ENCODE results near the gene NOP16.

The NOP16 gene

DNA sequence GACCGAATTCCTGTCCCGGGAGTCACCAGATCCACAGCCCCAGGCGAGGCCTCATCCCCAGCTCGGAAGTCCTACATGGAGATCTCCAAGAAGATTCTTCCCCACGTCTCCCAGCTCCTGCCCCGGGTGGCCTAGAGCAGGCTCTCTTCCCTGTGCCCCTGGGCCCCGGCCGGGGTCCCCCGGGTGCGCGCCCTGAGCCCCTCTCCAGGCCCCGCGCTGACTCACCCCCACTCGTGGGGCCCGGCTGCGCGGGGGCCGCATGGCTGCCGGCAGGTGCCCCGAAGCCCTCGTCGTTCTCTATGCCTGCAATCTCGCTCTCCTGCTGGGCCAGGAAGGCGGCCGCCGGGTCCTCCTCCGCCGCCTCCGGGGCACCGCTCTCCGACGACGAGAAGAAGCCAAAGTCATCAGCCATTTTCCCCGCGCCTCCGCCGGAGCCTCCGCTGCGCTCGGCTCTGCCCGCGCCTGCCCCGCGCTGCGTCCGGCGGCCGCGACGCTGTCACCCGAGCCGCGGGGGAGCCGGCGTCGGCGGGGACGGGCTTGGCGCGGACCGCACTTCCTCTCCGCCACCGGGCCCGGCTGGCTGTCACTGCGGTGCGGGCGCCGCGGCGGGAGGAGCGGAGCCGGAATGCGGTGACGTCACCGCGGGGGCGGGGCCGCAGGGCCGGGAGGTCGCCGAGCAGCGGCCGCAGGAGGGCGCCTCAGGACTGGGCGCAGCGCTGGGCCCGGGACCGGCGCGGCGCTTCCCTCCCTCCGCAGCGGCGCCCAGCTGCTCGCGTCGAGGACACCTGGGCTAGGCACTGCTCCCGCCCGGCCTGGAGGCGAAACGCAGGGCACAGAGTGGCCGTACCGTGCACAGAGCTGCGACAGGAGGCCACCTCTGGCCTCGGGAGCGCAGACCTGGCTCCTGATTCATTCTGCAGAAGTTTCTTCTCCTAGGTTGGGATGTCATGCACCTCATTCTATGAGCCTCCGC lies 27.8 kb upstream of the NOP16 start, which contains the start of gene CLTB:
TSS of gene CLTB (minus strand) at position 588 of the 973 bp plus-strand sequence. CDS start at position 412, 176 bp downstream.
- TF ChIP-seq, protein P1, sequence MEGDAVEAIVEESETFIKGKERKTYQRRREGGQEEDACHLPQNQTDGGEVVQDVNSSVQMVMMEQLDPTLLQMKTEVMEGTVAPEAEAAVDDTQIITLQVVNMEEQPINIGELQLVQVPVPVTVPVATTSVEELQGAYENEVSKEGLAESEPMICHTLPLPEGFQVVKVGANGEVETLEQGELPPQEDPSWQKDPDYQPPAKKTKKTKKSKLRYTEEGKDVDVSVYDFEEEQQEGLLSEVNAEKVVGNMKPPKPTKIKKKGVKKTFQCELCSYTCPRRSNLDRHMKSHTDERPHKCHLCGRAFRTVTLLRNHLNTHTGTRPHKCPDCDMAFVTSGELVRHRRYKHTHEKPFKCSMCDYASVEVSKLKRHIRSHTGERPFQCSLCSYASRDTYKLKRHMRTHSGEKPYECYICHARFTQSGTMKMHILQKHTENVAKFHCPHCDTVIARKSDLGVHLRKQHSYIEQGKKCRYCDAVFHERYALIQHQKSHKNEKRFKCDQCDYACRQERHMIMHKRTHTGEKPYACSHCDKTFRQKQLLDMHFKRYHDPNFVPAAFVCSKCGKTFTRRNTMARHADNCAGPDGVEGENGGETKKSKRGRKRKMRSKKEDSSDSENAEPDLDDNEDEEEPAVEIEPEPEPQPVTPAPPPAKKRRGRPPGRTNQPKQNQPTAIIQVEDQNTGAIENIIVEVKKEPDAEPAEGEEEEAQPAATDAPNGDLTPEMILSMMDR (IDR thresholded peaks at IDR 0.05; ENCODE audit: low read depth, low read length): peak; percentile 47
- in situ Hi-C loops (cut with HindIII; ENCODE audit: low sequenced_read_pairs): no loop called here
- DNase-seq (ENCODE audit: low read depth, low spot score): peak; percentile 78
- peak within 1 kb of the TSS; percentile 67 for H3K4me3 ChIP-seq (ENCODE audit: low read depth, low read length)

DNA sequence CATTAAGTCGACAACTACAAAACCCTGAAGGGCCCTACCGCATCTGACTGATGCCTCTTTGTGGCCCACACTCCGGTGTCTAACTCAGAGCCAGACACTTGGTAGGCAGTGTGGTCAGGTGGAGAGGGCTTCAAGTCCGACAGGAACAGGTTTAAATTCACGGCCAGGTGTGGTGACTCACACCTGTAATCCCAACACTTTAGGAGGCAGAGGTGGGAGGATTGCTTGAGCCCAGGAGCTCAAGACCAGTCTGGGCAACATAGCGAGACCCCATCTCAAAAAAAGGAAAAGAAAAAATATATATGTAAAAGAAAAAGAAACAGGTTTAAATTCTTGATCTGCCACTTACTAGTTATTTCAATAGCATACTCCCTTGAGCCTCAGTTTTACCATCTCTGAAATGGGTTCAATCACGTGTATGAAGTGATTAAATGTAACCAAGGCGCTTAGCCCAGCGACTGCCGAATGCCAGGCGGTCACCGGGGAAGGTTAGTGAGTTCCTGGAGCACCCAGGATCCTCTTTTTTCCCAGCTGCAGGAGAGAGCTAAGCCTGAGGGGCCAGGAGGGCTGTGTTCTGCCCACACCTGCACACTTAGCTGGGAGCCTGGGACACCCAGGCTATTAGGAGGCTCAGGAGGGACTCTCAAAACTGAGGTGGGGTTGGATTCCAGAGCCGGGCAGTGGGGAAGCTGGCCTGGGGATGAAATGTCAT lies 27.0 kb upstream of the NOP16 start:
- no peak for DNase-seq (ENCODE audit: low read depth, low spot score)
- TF ChIP-seq, protein P1 (IDR thresholded peaks at IDR 0.05; ENCODE audit: low read depth, low read length): no peak
- peak overlapping the region; percentile 67 for H3K4me3 ChIP-seq (ENCODE audit: low read depth, low read length)
- in situ Hi-C loops (cut with HindIII; ENCODE audit: low sequenced_read_pairs): no loop called here

DNA sequence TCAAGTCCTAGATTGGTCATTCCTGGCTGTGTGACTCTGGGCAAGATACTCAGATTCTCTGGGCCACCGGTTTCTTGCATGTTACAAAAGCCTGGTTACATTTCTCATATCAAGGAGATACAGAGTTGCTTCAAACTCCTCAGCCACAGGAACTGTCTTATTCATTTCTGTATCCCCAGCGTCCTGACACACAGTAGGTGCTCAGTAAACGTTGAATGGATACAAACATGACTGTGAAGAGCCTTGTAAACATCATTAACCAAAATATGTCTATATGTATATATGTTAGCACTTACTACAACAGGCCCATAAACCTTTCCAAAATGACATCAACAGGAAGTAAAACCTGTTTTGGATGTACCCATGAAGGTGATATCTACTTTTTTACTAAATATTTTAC lies 26.3 kb upstream of the NOP16 start:
- in situ Hi-C loops (cut with HindIII; ENCODE audit: low sequenced_read_pairs): no loop called here
- TF ChIP-seq, protein P1 (IDR thresholded peaks at IDR 0.05; ENCODE audit: low read depth, low read length): no peak
- DNase-seq (ENCODE audit: low read depth, low spot score): no peak
- H3K4me3 ChIP-seq (ENCODE audit: low read depth, low read length): no peak overlapping the region

DNA sequence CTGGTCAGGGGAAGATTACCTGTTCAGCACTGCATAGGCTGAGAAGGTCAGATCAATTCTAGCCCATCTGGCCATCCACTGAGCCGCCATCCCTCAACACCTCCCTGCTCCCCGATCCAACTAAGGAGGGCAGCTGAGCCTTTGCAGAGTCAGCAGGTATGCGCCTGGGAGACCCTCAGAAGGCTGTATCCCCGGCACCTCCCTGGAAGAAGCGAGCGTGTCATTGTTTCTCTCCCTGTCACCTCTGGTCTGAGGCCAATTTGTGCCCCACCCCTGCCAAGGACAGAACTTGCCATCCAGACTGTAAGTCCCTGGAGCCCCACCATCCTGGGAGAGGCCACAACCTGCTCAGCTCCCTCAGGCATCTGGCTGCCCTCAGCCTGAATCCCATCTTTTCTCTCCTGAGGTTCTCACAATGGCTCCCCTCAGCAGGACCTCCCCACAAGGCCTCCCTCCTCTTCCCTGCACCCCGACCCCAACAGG lies 25.4 kb upstream of the NOP16 start:
- no peak overlapping the region for H3K4me3 ChIP-seq (ENCODE audit: low read depth, low read length)

DNA sequence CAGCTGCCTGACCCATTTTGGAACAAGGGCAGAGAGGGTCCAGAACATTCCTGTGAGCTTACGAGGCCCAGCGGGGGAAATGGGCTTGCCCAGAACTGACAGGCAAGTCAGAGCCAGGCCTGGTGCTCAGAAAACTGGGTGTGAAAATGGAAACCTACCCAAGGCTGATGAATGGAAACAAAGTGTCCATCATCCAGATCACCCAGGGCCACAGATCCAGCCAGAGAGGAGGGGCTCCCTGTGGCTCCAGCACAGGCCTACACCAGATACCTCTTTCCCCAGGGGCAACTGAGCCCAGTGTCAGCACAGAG lies 24.8 kb upstream of the NOP16 start:
- no peak for DNase-seq (ENCODE audit: low read depth, low spot score)
- H3K4me3 ChIP-seq (ENCODE audit: low read depth, low read length): no peak overlapping the region
- in situ Hi-C loops (cut with HindIII; ENCODE audit: low sequenced_read_pairs): no loop called here
- TF ChIP-seq, protein P1 (IDR thresholded peaks at IDR 0.05; ENCODE audit: low read depth, low read length): no peak

More for the DNA sequence above, 25.4 kb upstream of the NOP16 start:
- in situ Hi-C loops (cut with HindIII; ENCODE audit: low sequenced_read_pairs): no loop called here
- no peak for DNase-seq (ENCODE audit: low read depth, low spot score)
- TF ChIP-seq, protein P1 (IDR thresholded peaks at IDR 0.05; ENCODE audit: low read depth, low read length): no peak

DNA sequence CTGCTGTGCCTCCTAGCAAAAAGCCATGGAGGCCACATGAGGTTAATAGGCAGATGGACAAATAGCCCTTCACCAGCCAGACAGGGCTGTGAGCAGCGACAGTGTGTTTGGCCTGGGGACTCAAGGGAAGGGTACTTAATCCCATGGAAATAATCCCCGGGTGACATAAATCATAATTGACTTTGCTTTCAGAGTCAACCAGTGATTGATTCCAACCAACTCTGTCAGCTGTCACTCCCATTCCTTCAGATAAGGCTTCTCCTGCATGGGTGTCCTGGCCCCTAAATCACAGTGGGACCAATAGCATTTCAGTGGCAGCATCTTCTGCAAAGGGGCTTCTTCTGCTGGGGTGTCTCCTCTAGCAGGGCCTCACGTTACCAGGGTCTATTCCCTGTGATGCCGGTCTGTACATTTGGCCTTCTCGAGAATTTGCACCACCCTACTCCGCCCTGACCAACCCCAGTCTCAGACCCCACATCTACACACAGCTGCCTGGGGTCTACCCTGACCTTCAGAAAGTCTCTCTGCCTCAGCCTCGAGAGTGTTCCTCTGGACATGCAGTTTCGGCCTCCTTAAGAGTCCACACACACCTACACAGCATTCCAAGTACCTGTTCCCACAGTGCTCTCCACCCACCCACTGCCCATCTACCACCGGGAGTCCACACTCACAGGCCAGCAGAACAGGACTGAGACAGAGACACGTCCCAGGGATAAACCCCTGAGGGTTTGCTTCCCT lies 24.3 kb upstream of the NOP16 start:
- in situ Hi-C loops (cut with HindIII; ENCODE audit: low sequenced_read_pairs): no loop called here
- TF ChIP-seq, protein P1 (IDR thresholded peaks at IDR 0.05; ENCODE audit: low read depth, low read length): no peak
- DNase-seq (ENCODE audit: low read depth, low spot score): no peak
- no peak overlapping the region for H3K4me3 ChIP-seq (ENCODE audit: low read depth, low read length)
